HG03196 (cell line): Measurements from ENCODE around the gene KLHL40.

ENCODE experiments used
- ATAC-seq: cut with Tn5 transposase; IDR thresholded peaks from one replicate; pipeline ENCODE4 v1.9.1; 2021; ENCODE audit not compliant: unreplicated experiment

The KLHL40 gene, protein sequence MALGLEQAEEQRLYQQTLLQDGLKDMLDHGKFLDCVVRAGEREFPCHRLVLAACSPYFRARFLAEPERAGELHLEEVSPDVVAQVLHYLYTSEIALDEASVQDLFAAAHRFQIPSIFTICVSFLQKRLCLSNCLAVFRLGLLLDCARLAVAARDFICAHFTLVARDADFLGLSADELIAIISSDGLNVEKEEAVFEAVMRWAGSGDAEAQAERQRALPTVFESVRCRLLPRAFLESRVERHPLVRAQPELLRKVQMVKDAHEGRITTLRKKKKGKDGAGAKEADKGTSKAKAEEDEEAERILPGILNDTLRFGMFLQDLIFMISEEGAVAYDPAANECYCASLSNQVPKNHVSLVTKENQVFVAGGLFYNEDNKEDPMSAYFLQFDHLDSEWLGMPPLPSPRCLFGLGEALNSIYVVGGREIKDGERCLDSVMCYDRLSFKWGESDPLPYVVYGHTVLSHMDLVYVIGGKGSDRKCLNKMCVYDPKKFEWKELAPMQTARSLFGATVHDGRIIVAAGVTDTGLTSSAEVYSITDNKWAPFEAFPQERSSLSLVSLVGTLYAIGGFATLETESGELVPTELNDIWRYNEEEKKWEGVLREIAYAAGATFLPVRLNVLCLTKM

DNA sequence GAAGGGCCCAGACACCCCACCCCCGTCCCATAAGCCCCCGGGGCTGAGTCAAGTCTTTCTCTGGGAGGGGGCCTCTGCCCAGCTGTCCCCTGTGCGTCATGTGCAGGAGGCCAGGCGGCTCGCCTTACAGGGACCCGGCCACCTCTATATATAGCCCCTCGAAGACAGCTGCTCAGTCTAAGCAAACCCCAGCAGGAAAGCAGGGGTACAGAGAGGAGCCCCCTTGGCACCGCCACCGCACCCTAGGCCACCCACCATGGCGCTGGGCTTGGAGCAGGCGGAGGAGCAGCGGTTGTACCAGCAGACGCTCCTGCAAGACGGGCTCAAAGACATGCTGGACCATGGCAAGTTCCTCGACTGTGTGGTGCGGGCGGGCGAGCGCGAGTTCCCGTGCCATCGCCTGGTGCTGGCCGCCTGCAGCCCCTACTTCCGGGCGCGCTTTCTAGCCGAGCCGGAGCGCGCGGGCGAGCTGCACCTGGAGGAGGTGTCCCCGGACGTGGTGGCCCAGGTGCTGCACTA lies at the start of gene KLHL40:
Gene KLHL40 (plus strand): TSS at position 175 of the 519 bp plus-strand sequence. CDS start 82 bp downstream, at position 257.
- ATAC-seq, result no peak

DNA sequence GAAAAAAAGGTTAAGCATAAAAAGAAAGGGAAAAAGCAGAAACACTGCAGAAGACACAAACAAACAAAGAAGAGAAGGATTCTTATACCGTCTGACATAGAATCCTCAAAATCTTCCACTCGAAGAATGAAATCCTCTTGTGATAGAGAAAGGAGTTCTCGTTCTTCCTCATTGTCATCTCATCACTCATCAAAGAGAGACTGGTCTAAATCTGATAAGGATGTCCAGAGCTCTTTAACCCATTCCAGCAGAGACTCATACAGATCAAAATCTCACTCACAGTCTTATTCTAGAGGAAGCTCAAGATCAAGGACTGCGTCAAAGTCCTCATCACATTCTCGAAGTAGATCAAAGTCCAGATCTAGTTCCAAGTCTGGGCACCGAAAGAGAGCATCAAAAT lies 48.3 kb upstream of the KLHL40 start:
- no peak for ATAC-seq

DNA sequence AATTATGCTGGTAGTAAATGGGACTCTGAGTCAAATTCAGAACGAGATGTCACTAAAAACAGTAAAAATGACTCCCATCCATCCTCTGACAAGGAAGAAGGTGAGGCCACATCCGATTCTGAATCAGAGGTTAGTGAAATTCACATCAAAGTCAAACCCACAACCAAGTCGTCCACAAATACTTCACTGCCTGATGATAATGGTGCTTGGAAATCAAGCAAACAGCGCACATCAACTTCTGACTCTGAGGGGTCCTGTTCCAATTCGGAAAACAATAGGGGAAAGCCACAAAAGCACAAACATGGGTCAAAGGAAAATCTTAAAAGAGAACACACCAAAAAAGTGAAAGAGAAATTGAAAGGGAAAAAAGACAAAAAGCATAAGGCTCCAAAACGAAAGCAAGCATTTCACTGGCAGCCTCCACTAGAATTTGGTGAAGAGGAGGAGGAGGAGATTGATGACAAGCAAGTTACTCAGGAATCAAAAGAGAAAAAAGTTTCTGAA lies 46.9 kb upstream of the KLHL40 start:
- no peak for ATAC-seq

DNA sequence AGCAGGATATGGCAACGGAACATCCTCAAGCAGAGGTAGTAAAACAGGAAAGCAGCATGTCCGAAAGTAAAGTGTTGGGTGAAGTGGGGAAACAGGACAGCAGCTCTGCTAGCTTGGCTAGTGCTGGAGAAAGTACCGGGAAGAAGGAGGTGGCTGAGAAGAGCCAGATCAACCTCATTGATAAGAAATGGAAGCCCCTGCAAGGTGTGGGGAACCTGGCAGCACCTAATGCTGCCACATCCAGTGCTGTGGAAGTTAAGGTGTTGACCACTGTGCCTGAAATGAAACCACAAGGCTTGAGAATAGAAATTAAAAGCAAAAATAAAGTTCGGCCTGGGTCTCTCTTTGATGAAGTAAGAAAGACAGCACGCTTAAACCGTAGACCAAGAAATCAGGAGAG lies 46.1 kb upstream of the KLHL40 start:
- no peak for ATAC-seq

DNA sequence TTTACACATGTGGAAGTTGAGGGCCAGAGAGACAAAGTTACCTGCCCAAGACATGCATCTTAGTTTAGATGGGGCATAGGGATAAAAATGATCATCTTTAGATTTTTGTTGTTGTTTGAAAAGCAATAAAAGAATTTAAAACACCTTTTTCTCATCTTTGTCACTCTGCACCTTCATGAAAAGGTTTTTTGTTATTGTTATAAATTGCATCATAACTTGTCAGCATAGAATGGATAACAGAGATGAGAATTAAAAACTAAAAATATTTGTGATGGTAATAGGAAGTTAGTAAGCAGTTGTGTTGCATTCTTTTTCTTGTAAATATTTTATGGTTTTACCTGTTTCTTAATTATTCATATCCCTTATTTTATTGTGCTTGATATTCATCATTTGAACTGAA lies 45.2 kb upstream of the KLHL40 start:
- ATAC-seq, result no peak

DNA sequence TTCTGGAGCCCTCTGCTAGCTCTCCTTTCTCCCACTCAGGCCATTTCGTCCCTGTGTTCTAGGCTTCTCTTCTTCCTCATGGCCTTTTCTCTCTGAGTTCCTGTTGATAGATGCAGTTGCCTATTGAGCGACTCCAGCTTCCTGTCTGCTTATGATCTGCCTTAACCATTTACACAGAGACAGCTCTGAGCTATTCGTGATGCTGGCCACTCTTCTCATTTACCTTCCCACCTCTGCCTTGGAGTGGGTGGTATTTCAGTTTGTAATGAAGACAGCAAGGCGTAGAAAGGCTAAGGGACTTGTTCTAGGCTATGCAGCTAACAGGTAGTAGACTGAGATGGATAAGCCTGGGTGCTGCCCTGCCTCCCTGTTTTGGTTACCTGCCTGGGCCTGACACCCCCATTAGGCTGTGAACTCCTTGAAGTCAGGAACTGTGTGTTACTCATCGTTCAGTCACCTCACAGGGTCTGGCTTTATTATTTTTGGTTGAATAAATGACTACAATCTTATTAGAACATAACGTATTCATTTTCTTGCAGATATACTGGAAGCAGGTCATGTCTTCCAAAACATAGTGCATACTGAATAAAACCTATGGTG lies 44.5 kb upstream of the KLHL40 start:
- no peak for ATAC-seq

DNA sequence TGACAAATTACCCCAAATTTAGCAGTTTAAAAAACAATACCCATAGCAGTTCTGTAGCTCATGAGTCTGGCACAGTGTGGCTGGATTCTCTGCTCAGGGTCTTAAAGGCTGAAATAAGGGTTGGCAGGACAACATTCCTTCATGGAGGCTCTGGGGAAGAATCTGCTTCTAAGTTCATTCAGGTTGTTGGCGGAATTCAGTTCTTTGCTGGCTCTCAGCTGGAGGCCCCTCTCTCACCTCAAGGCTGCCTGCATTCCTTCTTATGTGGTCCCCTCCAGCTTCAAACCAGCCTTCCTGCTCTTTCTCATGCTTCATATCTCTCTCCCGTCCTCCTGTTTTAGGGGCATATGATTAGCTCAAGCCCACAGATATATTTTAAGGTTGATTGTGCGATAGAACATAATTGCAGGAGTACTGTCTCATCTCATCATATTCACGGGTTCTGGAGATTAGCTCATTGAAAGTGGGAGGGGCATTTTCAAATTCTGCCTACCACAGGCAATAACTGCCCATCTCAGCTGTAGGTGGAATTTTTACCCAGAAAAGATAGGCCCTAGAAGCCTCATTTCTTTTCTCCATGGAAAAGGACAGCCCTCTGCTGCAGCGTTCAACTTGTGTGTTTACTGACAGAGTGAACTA lies 37.4 kb upstream of the KLHL40 start:
- no peak for ATAC-seq

DNA sequence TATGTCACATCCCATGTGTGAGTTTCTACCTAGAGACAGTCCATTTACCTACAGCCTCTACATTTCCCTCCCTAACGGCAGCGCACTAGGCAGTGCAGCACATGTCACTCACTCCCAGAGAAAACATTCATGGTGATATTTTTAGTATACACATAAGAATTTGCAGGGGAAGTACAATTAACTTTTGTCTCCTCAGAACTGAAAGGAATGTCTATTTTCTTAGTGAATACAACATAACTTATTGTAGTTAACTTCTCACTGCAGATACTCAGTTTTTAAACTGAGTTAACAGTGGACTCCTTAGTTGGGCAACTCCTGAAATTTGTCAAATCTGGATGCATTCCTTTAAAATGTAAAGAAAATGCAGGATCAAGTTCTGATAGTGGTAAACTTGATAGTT lies 36.3 kb upstream of the KLHL40 start:
- ATAC-seq, result no peak

DNA sequence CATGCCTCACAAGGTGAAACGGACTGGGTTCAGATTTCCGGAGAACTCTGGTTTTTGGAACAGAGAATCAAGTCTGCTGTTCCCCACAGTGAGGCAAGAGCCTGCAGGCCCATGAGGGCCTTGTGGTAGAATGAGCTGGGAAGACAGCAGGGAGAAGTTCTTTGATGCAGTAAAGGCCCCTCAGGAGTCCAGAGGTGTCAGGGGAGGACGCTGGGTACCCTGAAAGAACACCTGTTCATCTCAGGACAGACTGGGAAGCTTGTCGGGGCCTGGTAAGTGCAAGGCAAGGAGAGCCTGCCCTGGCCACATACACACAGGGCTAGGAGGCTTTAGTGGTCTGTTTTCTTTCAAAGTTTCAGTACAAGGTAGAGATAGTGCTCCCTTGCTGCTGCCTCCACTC lies 35.6 kb upstream of the KLHL40 start:
- ATAC-seq, result no peak

DNA sequence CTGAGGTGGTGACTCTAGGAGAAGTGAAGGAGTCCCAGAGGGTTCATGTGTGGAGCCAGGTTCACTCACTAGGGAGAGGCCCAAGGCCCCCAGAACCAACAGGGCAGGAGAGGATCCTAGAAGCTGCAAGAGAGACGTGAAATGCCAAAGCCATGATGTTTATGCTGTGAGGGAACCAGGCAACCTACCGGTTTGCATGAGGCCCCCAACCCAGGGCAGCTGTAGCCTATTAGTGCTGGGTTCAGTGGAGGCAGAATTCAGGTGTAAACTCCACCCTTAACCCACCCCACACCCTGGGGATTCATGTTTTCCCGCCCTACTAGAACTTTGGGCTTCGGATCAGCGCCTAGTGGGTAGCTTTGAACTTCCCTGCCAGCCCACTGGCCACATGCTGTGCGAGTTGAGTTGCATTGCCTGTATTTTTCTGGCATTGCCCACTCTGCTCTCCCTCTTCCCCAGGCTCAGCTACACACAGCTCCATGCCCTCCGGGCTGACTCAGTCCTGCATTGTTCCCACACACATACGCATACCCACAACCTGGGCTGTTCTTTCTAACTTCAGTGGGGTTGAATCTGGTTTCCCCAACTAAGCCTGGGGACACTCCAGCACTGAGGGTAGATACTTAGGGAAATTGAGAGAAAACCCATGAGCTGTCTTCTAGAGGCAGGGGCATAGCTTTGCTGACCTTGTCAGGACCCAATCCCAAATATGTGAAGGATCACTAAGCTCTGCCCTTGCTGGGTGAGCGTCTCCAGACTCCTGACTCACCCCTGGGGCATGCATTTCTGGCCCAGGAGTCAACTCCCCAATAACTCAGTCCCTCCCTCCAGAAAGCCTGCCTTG lies 33.9 kb upstream of the KLHL40 start:
- ATAC-seq, result no peak

DNA sequence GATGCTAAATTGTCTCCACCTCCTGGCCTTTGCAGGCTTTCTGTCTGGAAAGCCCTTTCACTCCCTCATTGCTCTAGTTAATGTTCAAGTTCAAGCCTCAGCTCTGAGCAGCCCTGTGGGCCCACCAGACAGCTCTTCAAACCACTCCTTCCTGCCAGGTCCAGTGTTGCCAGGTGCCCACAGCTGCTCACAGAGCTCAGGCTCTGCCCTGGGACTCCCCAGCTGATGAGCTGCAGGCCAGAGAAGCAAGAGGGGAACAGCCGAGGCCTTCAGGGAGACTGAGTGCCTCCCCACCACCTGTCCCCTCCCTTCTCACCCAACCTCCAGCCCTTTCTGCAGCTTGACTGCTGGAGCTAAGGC lies 33.1 kb upstream of the KLHL40 start:
- ATAC-seq, result peak; percentile 1

DNA sequence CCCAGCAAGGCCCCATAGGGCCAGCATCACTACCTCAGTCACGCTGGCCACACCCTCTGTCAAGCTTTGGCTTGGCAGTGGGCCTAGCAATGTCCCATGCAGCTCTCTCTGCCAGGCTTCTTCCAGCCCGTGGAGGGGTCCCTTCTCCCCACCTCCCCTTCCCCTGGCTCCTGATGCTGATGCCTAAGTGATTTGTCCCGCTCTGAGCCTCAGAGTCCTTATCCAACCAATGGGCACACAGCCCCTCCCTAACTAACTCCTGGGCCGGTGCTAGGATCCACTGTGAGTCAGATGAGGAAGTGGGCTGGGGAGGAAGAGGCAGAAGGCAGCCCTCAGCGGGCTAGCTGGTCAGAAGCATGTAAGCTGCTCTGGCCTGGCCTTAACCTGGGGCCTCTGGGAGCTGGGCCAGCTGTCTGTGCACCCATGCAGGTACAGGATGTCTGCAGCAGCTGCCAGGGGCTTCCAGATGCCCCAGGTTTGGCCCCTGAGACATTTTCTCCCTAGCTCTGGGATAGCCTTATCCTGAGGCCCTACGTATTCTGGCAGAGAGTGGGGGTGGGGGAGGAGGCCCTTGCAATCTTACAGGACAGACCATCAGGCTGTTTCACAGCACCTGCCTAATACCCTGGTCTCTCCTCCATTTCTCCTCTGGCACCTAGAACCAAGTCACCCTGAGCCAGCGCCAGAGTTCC lies 32.6 kb upstream of the KLHL40 start:
- ATAC-seq, result peak; percentile 54

DNA sequence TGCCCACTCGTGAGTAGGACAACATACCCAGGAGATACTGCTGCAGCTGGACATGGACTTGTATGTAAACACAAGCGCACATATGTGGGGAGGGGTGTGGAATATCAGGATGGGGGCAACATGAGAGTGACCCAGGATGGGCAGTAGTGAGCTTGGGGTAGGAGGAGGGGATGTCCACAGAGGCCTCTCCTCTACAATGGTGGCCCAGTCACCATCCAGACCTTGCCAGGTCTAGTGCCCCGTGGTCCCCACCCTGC lies 32.1 kb upstream of the KLHL40 start:
- no peak for ATAC-seq

DNA sequence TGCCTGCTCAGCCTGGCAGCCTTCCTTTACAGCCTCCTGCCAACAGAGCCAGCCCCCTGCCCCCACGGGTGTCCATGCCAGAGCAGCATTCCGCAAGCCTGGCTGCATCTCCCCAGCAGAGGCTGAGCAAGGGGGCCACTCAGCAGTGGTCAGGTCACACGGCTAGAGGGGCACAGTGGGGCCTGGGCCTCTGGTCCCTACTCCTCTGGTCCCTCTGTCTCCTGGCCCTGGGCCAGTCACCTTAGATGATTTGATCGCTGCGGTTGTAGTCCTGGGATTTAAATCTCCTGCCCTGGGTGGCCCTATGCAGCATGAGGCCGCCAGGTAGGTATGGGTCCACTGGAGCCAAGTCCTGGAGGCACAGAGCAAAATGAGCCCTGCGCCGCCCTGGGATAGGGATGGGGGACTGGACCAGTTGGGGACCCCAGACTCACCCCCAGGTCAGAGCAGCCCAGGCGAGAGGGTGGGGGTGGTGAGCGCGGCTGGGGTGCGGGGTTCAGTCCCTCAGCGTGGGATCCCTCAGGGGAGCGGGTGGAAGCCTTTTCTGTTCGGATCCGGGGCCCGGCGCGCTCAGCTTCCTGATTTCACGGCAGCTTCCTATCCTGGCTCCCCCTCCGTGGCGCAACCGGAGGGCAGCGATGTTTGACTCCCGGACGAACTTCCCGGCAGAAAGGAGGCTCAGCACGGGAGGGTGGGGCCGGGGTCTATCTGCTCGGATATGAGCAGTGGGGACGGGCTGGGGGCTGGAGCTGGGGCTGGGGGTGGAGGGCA lies 31.6 kb upstream of the KLHL40 start, which contains the start of gene ZBTB47:
Gene ZBTB47 (plus strand): TSS at position 138 of the 771 bp plus-strand sequence. CDS start 4,659 bp downstream, outside the sequence.
- no peak for ATAC-seq

DNA sequence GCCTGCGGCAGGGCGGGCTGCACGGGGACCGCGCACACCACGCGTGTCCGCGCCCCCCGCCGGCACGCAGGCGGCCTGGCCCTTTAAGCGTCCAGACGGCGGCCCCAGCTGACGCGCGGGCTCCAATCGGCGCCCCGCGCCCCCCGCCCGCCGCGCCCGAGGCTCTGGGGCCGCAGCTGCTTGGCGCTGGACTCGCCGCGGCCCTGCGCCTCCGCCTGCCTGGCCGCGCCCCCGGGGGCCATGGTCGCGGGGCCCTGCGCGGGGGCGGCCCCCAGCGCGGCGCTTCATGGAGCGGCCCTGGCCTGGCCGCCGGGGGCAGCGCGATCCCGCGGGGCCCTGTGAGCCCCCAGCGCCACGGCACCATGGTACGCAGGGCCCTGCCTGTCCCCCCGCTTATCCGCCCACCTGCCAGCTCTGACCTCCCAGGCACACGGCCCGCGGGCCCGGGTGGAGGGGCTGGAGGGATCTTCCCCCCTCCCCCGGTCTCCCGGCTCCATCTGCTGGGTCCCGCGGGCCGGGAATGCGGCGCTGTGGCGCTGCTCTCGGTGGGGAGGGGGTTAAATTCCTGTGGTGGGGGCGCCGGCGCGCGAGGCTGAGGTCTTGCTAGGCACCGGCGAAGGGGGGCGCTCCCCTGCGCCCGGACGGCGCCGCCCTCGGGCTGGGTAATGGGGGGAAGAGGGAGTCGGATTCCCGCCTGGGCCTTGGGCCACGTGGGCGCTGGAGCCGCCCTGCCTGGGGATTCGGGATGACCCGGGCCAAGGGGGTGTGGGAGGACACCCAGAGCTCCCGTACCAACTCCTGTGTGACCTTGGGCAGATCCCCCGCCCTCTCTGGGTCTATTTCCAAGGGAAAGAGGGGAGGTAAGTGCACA lies 30.8 kb upstream of the KLHL40 start:
- ATAC-seq, result no peak

DNA sequence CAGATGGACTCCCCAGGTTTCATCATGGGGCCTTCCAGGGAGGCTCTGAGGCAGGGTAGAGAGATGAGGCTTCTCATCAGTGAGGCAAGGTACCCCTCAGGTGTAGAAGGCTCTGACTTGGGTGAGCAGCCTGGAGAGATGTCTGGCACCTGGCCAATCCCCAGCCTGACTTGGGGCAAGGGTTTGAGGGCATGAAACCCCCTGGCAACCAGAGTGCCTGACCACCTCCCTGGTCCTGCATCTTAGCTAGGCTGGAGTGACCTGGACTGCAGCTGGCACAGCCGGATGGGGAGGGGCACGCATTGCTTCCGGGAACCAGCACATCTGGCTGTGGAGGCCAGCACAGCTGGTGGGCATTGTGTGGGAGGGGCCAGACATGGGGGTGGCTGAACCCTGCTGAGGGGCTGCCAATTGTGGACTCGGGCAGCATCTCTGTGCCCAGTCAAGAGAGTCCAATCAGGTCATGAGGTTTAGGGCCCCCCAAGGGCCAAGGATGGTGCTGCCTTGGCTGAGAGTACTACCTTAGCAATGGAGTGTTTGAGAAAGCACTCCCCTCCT lies 29.9 kb upstream of the KLHL40 start:
- ATAC-seq, result no peak

DNA sequence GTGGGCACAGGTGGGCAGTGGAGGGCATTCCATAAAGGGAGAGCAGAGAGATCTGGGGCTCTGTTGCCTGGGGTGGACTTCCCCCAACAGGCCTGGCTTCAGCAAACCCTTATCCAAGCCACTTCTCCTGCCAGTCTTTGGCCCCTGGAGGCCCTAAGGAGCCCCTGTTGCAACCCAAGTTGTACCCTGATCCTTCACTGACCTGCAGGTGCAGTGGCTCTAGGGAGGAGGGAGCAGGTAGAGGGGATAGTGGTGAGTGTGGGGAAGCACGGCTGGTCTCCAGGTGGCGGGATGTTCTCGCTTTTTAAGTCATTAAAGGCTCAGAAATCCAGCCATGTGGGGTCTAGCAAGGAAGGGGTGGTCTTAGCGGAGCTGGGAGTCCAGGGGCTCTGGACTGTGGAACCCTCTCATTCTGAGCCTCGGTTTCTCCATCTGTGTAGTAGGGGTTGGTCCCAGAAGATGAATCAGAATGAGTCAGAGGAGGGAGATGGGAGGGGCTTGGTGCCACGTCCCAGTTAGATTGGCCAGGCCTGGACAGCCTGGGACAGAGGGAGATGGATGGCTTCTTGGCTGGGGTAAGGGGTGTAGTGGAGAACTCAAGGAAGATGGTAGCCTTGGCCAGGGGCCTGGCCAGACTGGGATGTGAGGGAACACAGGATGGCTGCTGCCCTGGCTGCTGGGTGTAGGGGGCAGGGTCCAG lies 29.2 kb upstream of the KLHL40 start:
- no peak for ATAC-seq
